GM23338 (cell line): ENCODE measurements around the gene MAD1L1.

ENCODE experiments used
- CREB1 ChIP-seq: fragments of 250-450 bp; sonication (Bioruptor Pico); IDR thresholded peaks from 2 replicates; pipeline ENCODE4 v1.5.0; 2020; ENCODE audit warnings: low read depth, mild to moderate bottlenecking, moderate library complexity
- CTCF ChIP-seq, 2 experiments: fragments of 200-600 bp in 1 of 2; sonication (generic) in 1 of 2; conservative IDR thresholded peaks; 2 replicates each; pipeline versions ENCODE4 v1.5.1 to v1.6.1; 2016 to 2017; ENCODE audit warnings: antibody characterized with exemption in 2 of 2, low read depth in 2 of 2, mild to moderate bottlenecking in 2 of 2, moderate library complexity in 1 of 2
- ETS1 ChIP-seq: IDR thresholded peaks from 2 replicates; pipeline ENCODE4 v1.6.1; 2016; ENCODE audit warnings: antibody characterized with exemption
- EZH2 ChIP-seq: fragments of 200-600 bp; sonication (generic); IDR thresholded peaks from one replicate; pipeline ENCODE4 v1.8.0; 2017; ENCODE audit warnings: antibody characterized with exemption, mild to moderate bottlenecking, low read depth; ENCODE audit not compliant: unreplicated experiment
- EZH2phosphoT487 ChIP-seq: fragments of 200-600 bp; sonication (generic); IDR thresholded peaks from one replicate; pipeline ENCODE4 v1.8.1; 2018; ENCODE audit warnings: antibody characterized with exemption; ENCODE audit not compliant: unreplicated experiment
- POLR2AphosphoS5 ChIP-seq: IDR thresholded peaks from 2 replicates; pipeline ENCODE4 v1.6.1; 2016; ENCODE audit warnings: antibody characterized with exemption, low read depth
- REST ChIP-seq: IDR thresholded peaks from one replicate; pipeline ENCODE4 v1.6.1; 2018; ENCODE audit warnings: antibody characterized with exemption; ENCODE audit not compliant: unreplicated experiment
- ZNF114 ChIP-seq: fragments of 250-450 bp; sonication (Bioruptor Pico); IDR thresholded peaks from 2 replicates; pipeline ENCODE4 v1.5.0; 2020; ENCODE audit warnings: mild to moderate bottlenecking, moderate library complexity

GRCh38 chr7:2042650-2043049 lies 190.1 kb downstream of the MAD1L1 start:
- no peak for TF ChIP-seq CTCF (conservative IDR thresholded peaks at IDR 0.05; ENCODE audit: low read depth in 2 of 2)
- no peak for TF ChIP-seq ZNF114 (CRISPR knock-in tag)
- no peak for TF ChIP-seq CREB1
- no peak for TF ChIP-seq POLR2AphosphoS5
- no peak for TF ChIP-seq EZH2
- TF ChIP-seq ETS1: no peak
- no peak for TF ChIP-seq REST
- TF ChIP-seq EZH2phosphoT487: no peak
